ENCODE results near the gene PFKP.
"Not testable (repeated sequence)": the region's sequence is repeated elsewhere in the genome, so short reads cannot be mapped to it uniquely, and the experiment has no call there.

PFKP gene

GRCh38 chr10:3098689-3099088, 31.3 kb downstream of the PFKP start:
- no peak for DNase-seq (ENCODE audit: low read depth in 2 of 2)

GRCh38 chr10:3099291-3100092, 32.1 kb downstream of the PFKP start:
- no peak for DNase-seq (ENCODE audit: low read depth in 2 of 2)

- no peak for DNase-seq (ENCODE audit: low read depth in 2 of 2)
Measured at GRCh38 chr10:3100093-3100792, 32.9 kb downstream of the PFKP start.

GRCh38 chr10:3100856-3101640, 33.7 kb downstream of the PFKP start:
- DNase-seq (ENCODE audit: low read depth in 2 of 2) = no peak

- DNase-seq (ENCODE audit: low read depth in 2 of 2) = no peak
Measured at GRCh38 chr10:3102720-3103427, 35.5 kb downstream of the PFKP start.

- no peak for DNase-seq (ENCODE audit: low read depth in 2 of 2)
Measured at GRCh38 chr10:3103646-3104045, 36.3 kb downstream of the PFKP start.

GRCh38 chr10:3104251-3104918, 37.0 kb downstream of the PFKP start:
- no peak for DNase-seq (ENCODE audit: low read depth in 2 of 2)

- no peak for DNase-seq (ENCODE audit: low read depth in 2 of 2)
Measured at GRCh38 chr10:3105166-3105565, 37.8 kb downstream of the PFKP start.

- no peak for DNase-seq (ENCODE audit: low read depth in 2 of 2)
Measured at GRCh38 chr10:3105905-3106304, 38.6 kb downstream of the PFKP start.

- DNase-seq (ENCODE audit: low read depth in 2 of 2) = not testable (repeated sequence)
Measured at GRCh38 chr10:3106328-3106727, 39.0 kb downstream of the PFKP start.

- DNase-seq (ENCODE audit: low read depth in 2 of 2) = no peak
Measured at GRCh38 chr10:3106928-3107425, 39.6 kb downstream of the PFKP start.

GRCh38 chr10:3107426-3107961, 40.1 kb downstream of the PFKP start:
- no peak for DNase-seq (ENCODE audit: low read depth in 2 of 2)

GRCh38 chr10:3108033-3108432, 40.7 kb downstream of the PFKP start:
- no peak for DNase-seq (ENCODE audit: low read depth in 2 of 2)

GRCh38 chr10:3108575-3109105, 41.3 kb downstream of the PFKP start:
- no peak for DNase-seq (ENCODE audit: low read depth in 2 of 2)

- DNase-seq (ENCODE audit: low read depth in 2 of 2) = no peak
Measured at GRCh38 chr10:3109196-3109595, 41.8 kb downstream of the PFKP start.

- no peak for DNase-seq (ENCODE audit: low read depth in 2 of 2)
Measured at GRCh38 chr10:3109633-3110032, 42.3 kb downstream of the PFKP start.

- no peak for DNase-seq (ENCODE audit: low read depth in 2 of 2)
Measured at GRCh38 chr10:3110782-3111620, 43.7 kb downstream of the PFKP start.

GRCh38 chr10:3111621-3112163, 44.3 kb downstream of the PFKP start:
- no peak for DNase-seq (ENCODE audit: low read depth in 2 of 2)

- no peak for DNase-seq (ENCODE audit: low read depth in 2 of 2)
Measured at GRCh38 chr10:3113343-3113720, 46.0 kb downstream of the PFKP start.
